ENCODE data around the gene SLC1A7. TPM values are rescaled to one million over a fixed set of nuclear protein-coding genes. Genes with fewer than 3 reads are reported as not detected.
A peak's percentile ranks its signal among the peaks of the same experiment; 100 is the strongest.

SLC1A7 gene
- polyA plus RNA-seq, 2 of the 4 experiments (the other 2 are of a cell fraction), result 0.04 to 0.12 TPM

DNA sequence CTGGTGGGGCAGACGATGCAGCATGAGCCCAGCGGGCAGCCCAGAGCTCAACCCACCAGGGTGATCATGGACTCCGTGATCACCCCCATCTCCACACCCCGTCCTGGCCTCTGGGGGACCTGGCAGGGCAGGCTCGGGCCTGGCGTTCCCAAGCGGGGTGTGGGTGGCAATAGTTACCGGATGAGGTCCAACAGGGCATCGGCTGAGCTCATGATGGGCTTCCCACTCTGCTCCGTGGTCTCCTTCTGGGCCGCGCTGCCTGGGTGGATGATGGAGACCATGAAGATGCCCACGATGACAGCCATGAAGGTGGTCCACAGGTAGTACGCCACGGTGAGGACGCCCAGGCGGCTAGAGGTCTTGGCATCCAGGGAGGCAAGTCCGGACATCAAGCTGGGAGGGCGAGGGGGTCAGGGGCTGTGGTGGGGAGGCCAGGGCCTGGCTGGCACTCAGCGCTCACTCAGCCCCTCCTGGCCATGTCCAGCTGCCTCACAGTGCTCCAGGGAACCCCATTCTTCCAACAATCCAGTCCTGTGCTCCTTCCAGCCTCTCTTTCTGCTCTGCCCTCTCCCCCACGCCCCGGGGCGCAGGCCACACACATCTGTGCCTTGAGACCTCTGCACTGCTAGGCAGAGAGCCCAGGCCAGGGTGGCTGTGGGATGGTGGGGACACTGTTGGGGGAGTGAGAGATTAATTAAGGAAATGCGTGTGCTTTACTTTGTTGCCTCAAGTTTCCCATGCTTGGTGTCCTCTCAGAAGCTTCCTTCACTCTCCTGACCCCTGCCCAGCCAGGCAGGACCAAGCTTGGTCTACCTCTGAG lies 27.6 kb downstream of the SLC1A7 start (continued):
- TF ChIP-seq RCOR1 (IDR thresholded peaks at IDR 0.05; ENCODE audit: low read depth, low read length), result no peak
- TF ChIP-seq, protein P1, sequence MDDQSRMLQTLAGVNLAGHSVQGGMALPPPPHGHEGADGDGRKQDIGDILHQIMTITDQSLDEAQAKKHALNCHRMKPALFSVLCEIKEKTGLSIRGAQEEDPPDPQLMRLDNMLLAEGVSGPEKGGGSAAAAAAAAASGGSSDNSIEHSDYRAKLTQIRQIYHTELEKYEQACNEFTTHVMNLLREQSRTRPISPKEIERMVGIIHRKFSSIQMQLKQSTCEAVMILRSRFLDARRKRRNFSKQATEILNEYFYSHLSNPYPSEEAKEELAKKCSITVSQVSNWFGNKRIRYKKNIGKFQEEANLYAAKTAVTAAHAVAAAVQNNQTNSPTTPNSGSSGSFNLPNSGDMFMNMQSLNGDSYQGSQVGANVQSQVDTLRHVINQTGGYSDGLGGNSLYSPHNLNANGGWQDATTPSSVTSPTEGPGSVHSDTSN (IDR thresholded peaks at IDR 0.05), result no peak
- no peak for TF ChIP-seq GATA3 (IDR thresholded peaks at IDR 0.05; ENCODE audit: borderline replicate concordance)
- TF ChIP-seq HOXB13 (CRISPR knock-in tag; IDR thresholded peaks at IDR 0.05; ENCODE audit: low read depth), result no peak
- no peak for TF ChIP-seq ZSCAN20 (CRISPR knock-in tag; IDR thresholded peaks at IDR 0.05)
- TF ChIP-seq HOXB5 (CRISPR knock-in tag; IDR thresholded peaks at IDR 0.05), result no peak

DNA sequence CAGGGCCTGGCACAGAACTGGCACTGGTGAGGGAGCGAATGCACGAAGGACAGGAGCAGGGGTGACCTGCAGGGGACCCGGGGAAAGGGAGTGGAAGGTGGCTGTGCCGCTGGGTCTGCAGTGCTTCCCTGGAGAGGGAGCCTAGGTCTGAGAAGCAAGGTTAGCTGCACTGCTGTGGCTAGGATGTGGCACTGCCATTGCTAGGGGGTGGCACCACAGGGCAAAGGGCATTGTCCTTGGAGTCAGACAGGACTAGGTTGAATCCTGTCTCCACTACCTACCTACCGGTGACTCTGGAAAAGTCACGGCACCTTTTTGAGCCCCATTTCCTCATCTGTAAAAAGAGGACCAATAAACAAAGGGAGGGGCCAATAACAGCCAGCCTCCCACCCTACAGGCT lies 28.3 kb downstream of the SLC1A7 start:
- WGBS (ENCODE audit: missing lambda C conversion rate), result 100% methylated on average over 4 of the region's 6 CpGs
- FAIRE-seq (no peak), ATAC-seq (no peak), DNase-seq (ENCODE audit: low read depth in 1 of 2, low spot score in 1 of 2) (no peak)
- TF ChIP-seq FOSB (CRISPR knock-in tag; IDR thresholded peaks at IDR 0.05), result no peak
- TF ChIP-seq, protein P2, sequence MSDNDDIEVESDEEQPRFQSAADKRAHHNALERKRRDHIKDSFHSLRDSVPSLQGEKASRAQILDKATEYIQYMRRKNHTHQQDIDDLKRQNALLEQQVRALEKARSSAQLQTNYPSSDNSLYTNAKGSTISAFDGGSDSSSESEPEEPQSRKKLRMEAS (IDR thresholded peaks at IDR 0.05), result no peak
- Histone ChIP-seq H3K4me3 (no peak overlapping the region), H3K27ac (peak overlapping the region in 1 of 2 experiments; percentile 86; a peak in 4 of 6 replicates), H3K4me2 (no peak overlapping the region), H3K9me3 (peaks cover 8% of the 10 kb centered on the region), H3K4me1 (peaks cover 43% of the 10 kb centered on the region)
- POLR2A ChIA-PET, result no interaction called here
- CTCF ChIA-PET, result no interaction called here

DNA sequence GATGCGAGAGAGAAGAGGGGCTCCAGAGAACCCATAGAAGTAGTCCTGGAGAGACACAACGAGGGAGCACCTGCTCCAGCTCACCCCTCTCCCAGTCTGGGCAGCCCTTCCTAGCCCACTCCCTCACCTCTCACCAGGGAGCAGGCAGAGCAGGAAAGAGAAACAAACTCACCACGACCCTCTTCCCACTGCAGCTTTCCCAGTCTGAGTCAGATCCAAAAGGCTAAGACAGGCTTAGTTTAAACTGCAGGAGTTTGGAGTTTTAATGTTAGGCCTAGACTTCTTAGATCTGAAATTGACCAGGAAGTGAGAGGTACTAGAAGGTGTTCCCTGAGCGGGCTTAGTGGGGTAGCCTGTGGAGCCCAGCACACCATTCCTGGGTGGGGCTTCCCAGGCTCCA lies 29.6 kb downstream of the SLC1A7 start:
- POLR2A ChIA-PET, result no interaction called here
- no peak for ATAC-seq

DNA sequence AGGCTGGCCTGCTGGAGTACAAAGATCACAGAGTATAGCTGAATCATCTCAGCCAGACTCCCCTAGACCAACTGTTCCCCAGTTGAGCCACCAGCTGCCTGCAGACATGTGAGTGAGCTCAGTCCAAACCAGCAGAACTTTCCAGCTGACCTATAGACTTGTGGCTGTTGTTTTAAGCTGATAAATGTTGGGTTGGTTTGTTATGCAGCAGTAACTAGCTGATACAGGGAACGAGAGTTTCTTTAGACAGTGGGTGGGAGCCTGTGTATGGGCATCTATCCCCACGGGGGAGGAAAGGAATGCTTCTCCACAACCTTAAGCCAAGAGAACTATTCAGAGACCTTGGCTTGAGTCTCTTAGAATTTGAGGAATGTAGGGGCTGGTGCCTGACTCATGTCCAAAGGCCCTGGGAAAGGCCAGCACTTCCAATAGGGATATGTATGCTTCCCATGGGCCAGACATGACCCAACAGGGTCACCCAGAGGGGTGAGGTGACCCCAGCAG lies 30.1 kb downstream of the SLC1A7 start:
- TF ChIP-seq ZNF302 (CRISPR knock-in tag; IDR thresholded peaks at IDR 0.05) (no peak), FOSL2 (IDR thresholded peaks at IDR 0.05) (no peak), FOSL2 (CRISPR knock-in tag; IDR thresholded peaks at IDR 0.05) (no peak), NR3C1 (IDR thresholded peaks at IDR 0.05) (no peak), MAFK (IDR thresholded peaks at IDR 0.05; ENCODE audit: partially characterized antibody) (no peak), RNF2 (IDR thresholded peaks at IDR 0.05; ENCODE audit: borderline replicate concordance, low read depth) (no peak), GATA3 (IDR thresholded peaks at IDR 0.05; ENCODE audit: borderline replicate concordance) (peak; percentile 11; the same call in 1 of the 2 replicates)
- TF ChIP-seq, protein P1 (IDR thresholded peaks at IDR 0.05), result no peak
- DNase-seq (ENCODE audit: low read depth in 1 of 2, low spot score in 1 of 2) (peak in 1 of 2 experiments; percentile 67), ATAC-seq (peak in 1 of 2 experiments; percentile 24; a peak in 3 of 6 replicates), FAIRE-seq (no peak)
- POLR2A ChIA-PET, result no interaction called here
- CTCF ChIA-PET, result interaction anchor here (1.2 kb wide), 1 partner anchor 32 kb away, joined by 3 read pairs; no protein-coding TSS in a partner anchor
- peaks cover 8% of the 10 kb centered on the region for H3K9me3 ChIP-seq
- peaks cover 59% of the 10 kb centered on the region for H3K4me1 ChIP-seq
- 49% methylated on average over 2 of the region's 2 CpGs for WGBS (ENCODE audit: missing lambda C conversion rate)
- peak overlapping the region; percentile 81 to 86; a peak in 5 of 6 replicates for H3K27ac ChIP-seq
- H3K4me2 ChIP-seq, result no peak overlapping the region
- no peak overlapping the region for H3K4me3 ChIP-seq

More for the DNA sequence above, 29.6 kb downstream of the SLC1A7 start:
- Histone ChIP-seq H3K27ac (peak overlapping the region; percentile 33 to 86; a peak in 5 of 6 replicates), H3K4me3 (no peak overlapping the region), H3K9me3 (peaks cover 8% of the 10 kb centered on the region), H3K4me1 (peaks cover 55% of the 10 kb centered on the region), H3K4me2 (no peak overlapping the region)
- WGBS (ENCODE audit: missing lambda C conversion rate), result 84% methylated on average over 4 of the region's 4 CpGs
- no peak for TF ChIP-seq EP300 (IDR thresholded peaks at IDR 0.05)
- TF ChIP-seq RAD21 (conservative IDR thresholded peaks at IDR 0.05 in 1 of 2, IDR thresholded peaks at IDR 0.05 in 1 of 2), result no peak
- TF ChIP-seq RCOR1 (IDR thresholded peaks at IDR 0.05; ENCODE audit: low read depth, low read length), result no peak
- no peak for TF ChIP-seq CBX8 (IDR thresholded peaks at IDR 0.05)
- TF ChIP-seq HOXB13 (CRISPR knock-in tag; IDR thresholded peaks at IDR 0.05; ENCODE audit: low read depth), result no peak
- TF ChIP-seq, protein P3, sequence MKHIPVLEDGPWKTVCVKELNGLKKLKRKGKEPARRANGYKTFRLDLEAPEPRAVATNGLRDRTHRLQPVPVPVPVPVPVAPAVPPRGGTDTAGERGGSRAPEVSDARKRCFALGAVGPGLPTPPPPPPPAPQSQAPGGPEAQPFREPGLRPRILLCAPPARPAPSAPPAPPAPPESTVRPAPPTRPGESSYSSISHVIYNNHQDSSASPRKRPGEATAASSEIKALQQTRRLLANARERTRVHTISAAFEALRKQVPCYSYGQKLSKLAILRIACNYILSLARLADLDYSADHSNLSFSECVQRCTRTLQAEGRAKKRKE (CRISPR knock-in tag; IDR thresholded peaks at IDR 0.05; ENCODE audit: low read depth), result no peak
- no peak for TF ChIP-seq TP53 (CRISPR knock-in tag; IDR thresholded peaks at IDR 0.05)
- DNase-seq (ENCODE audit: low read depth in 1 of 2, low spot score in 1 of 2) (no peak), FAIRE-seq (no peak)
- CTCF ChIA-PET, result no interaction called here

All from A549 (cell line).